Cardiac septum (tissue), 1 donor: ENCODE results near the gene MLC1. TPM values are rescaled to one million over a fixed set of nuclear protein-coding genes. Genes with fewer than 3 reads are reported as not detected.

Experiments used
- DNase-seq: peaks from one replicate; pipeline ENCODE4 v3.0.0-alpha.2; 2020; ENCODE audit warnings: low spot score
- intact Hi-C: fragments of 100-400 bp; cut with DNase I; formaldehyde crosslinking; loops from one replicate; pipeline ENCODE4 v1.14.0; 2022
- total RNA-seq: library from RNA; stranded (reverse); fragmentation: NEBNext Ultra II Directional; extraction: Animal tissue kit (Norgen Biotek cat#: 25700); gene quantifications from one replicate; pipeline ENCODE4 v1.2.1, GENCODE V29; 2021
- donor health status: DM: no; HTN: no; CAD: no.

The MLC1 gene
- total RNA-seq, 1 donor from 2014 or later = 0.13 TPM

DNA sequence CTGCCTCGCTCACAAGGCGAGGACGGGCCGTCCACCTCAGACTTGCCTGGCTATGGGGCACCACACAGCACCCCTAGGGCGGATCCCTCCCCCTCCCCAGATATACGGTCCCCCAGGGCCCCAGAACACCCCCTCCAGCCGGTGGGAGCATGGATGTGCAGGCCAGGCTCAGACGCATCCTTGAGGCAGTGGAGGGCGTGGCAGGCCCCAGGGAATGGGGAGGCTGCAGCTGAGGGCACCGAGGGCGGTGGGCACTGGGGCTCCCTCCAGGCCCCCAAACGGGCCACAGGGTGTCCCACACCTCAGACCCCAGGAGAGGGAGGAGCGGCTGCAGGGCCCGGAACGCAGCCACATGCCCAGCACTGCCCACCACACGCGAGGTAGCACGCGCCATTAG is 39.2 kb downstream of the MLC1 start:
- intact Hi-C loops = no loop called here
- DNase-seq = no peak

- intact Hi-C loops = no loop called here
- no peak for DNase-seq
These were observed 39.8 kb downstream of the MLC1 start for GRCh38 chr22:50045211-50046018.

GRCh38 chr22:50044485-50045118 is 40.6 kb downstream of the MLC1 start:
- DNase-seq = no peak
- intact Hi-C loops = no loop called here

DNA sequence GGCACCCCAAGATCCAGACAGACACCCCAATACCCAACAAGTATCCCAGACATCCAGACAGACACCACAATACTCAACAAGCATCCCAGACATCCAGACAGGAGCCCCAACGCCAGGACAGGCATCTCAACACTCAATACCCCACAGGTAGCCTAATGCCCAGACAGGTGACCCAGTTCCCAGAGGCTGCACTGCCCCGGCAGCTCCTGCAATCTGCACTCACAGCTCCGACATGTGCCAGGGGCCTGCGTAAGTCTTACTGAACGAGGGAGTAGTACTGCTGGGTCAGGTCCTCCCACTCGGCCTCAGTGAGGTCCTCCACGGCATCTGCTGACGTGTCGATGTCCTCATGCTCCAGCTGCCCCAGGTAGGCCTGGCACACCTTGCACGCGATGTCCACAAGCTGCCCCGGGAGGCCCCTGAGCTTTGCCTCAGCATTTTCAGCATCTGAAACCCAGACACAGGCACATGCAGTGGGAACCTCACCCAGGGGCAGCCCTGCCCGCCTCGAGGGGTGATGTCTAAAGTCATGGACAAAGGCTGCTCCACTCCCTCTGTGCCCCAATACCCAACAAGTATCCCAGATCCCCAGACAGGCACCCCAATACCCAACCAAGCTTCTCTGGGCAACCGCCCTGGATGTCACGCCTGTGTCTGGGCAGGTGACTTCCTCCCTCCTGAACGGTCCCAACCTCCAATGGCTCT is 43.7 kb downstream of the MLC1 start:
- no peak for DNase-seq
- intact Hi-C loops = no loop called here

DNA sequence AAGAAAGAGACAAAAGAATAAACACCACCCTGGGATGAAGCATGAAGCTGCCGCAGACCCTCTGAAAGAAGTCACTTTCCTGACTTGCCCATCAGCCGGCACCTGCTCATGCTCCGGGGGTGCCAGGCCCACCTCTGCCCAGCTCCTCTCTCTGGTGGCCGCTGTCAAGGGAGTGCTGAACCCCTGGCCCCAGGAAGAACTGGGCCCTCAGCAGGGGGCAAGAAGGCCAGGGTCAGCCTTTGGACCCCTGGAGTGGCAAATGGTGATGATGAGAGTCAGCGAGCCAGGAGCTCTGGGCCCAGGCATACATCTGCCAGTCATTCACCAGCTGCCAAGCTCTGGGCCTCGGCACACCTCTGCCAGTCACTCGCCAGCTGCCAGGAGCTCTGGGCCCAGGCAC is 44.5 kb downstream of the MLC1 start:
- intact Hi-C loops = no loop called here
- no peak for DNase-seq

DNA sequence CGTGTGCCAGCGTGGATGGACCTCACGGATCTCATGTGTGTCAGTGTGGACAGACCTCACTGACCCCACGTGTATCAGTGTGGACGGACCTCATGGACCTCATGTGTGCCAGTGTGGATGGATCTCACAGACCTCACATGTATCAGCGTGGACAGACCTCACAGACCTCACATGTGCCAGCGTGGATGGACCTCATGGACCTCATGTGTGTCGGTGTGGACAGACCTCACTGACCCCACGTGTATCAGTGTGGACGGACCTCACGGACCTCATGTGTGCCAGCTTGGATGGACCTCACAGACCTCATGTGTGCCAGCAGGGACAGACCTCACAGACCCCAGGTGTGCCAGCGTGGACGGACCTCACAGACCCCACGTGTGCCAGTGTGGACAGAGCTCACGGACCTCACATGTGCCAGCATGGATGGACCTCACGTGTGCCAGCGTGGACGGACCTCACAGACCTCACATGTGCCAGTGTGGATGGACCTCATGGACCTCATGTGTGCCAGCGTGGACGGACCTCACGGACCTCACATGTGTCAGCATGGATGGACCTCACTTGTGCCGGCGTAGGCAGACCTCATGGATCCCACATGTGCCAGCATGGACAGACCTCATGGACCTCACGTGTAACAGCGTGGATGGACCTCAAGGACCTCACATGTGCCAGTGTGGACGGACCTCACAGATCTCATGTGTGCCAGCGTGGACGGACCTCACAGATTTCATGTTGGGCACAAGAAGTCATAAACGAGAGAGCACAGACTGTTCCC is 45.4 kb downstream of the MLC1 start:
- no peak for DNase-seq
- intact Hi-C loops = no loop called here

- no peak for DNase-seq
- intact Hi-C loops = no loop called here
These were observed 49.1 kb downstream of the MLC1 start for GRCh38 chr22:50035976-50036724.

DNA sequence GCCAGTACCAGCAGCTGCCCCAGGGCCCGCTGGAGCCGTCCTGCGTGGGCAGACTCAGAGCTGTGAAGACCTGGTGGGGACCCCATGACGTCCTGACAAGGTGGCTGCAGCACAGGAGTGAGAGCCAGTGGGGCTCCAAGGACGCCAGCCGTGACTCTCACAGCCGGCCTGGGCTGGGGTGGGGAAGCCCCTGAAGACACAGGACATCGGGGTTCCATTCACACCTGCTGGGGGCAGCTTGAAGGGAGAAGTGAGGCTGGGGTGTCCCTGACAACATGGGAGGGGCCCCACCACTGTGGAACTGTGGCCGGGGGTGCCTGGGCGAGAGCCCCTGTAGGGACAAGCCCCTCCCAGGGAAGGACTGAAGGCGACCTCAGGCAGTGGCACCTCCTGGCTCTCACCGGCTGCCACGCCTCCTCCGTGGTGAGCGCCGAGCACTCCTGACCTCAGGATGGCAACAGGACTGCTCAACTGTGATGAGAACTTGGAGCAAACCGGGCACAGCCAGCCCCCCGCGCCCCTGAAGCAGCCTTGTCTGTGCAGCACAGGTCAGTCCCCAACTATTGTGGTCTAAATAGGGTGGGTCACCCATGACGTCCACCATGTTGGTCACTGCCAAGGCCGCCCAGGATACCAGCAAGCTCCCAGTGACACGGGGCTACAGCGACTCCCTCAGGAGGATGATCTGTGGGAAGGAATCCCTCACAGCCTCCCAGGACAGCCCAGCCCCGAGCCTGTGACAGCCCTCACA is 49.9 kb downstream of the MLC1 start:
- no peak for DNase-seq
- intact Hi-C loops = no loop called here

- intact Hi-C loops = loop anchor here (5.0 kb wide), 2 partner anchors 42 to 257 kb away; no protein-coding TSS in a partner anchor
- DNase-seq = no peak
These were observed 50.8 kb downstream of the MLC1 start for GRCh38 chr22:50034126-50035081.

DNA sequence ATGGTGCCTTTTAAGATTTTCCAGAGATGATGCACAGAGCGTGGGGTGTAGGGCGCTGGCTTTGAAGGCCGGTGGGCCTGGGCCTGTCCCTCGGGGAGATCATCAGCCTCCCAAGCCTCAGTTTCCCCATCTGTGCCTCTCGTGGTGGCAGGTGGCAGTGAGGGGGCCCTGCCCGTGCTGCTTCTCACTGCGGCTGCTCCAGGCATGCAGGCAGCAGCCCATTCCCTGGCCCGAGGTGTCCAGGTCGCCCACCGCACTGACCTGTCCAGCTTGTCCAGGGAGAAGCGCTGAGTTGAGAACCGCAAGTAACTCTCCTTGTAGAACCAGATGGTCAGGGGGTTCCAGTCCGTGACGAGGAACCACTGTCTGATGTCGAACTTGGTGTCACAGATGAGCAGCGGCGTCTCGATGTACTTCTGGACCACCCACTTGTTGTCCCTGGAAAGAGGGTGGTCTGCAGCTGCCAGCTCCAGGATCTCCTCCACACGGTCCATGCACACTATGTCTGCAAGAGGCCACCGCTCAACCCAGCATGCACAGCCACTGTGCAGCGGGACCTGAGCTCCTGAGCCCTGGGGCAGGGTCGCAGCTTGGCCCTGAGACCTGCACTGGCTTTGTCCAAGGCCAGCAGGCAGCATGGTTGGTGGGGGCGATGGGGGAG is 52.2 kb downstream of the MLC1 start:
- no peak for DNase-seq
- intact Hi-C loops = loop anchor here (5.0 kb wide), 2 partner anchors 41 to 256 kb away; no protein-coding TSS in a partner anchor

GRCh38 chr22:50032109-50032871 is 52.9 kb downstream of the MLC1 start:
- intact Hi-C loops = loop anchor here (5.0 kb wide), 2 partner anchors 40 to 255 kb away; no protein-coding TSS in a partner anchor
- DNase-seq = no peak

DNA sequence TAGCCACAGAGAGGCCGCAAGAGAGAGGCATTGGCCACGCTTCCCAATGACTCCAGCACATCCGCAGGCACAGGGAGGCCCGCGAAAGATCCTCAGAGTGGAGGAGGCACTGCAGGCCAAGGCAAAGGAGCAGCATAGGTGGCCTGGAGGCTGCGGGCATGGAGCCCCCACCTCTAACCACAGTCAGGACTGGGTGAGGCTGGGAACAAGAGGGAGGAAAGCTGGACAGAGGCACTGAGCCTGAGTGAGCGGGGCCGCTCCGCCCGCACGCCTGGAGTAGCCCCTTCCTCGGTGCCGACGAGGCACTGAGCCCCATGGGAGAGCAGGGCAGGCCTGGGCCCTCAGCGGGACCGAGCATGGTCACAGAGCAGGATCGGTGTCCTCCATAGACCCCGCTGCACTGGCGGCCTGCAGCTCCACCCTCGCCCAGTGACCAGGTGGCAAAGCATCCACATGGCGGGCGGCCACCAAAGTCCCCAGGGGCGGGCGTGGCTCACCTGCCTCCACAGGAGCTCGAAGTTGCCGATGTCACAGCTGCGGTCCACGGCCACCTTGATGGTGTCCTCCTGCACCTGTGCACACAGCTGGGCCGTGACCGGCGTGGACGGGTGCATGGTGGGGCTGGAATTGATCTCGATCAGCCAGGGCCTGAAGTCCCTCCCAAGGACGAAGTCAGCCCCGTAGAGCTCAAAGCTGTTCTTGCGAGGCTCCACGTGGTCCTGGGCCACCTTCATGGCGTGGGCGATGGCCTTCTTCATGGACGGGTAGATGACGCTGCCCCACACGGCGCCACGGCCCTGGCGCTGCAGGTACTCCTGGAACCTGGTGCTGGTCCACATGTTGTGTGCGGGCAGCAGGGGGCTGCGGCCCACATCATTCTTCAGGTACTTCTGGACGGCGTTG is 53.8 kb downstream of the MLC1 start:
- no peak for DNase-seq
- intact Hi-C loops = loop anchor here (5.0 kb wide), 2 partner anchors 39 to 254 kb away; no protein-coding TSS in a partner anchor

DNA sequence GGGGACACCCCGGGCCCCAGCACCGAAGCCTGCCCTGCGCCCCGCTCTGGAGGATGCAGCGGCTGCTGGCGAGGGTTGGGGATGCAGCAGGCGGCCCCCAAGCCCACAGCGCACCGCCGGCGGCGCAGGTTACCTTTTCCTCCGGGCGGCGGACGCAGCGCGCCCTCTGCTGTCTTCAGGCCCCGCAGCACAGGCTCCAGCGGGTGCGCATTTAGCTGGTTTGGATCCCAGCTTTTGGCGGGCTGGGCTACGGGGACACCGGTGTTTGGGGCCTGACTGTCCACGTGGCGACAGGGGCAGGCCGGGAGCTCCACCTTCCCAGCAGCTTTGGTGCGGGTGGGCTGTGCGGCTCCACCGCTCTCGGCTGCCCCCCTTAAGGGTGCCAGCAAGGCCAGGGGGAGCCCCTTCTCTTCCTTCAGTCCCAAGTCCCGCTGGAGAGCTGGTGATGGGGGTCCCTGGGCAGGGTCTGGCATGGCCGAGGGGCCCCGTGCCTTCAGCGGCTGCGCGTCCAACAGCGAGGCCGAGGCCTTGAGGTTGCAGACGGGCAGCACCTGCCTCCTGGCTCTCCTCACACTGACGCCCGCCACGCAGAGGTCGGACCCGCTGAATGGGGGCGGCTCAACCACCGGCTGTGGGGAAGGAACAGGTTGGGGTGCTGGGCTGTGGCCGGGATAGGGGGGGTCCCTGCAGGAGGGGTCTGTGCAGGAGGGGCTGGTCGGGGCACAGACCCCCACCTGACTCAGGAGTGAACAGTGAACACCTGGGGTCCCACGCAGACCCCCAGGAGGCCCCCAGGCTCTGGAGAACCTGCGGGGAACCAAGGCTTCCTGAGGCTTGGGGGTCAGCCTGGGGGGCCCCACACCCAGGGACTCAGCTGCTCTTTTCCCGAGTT is 54.7 kb downstream of the MLC1 start:
- peak; percentile 88 for DNase-seq
- intact Hi-C loops = loop anchor here (1.0 to 5.0 kb wide), 3 partner anchors 38 to 253 kb away; no protein-coding TSS in a partner anchor
